Adipose tissue (tissue), 3 donors: ENCODE data around the gene PCGF3. TPM values are rescaled to one million over a fixed set of nuclear protein-coding genes. Genes with fewer than 3 reads are reported as not detected.

Experiments used
- H3K27ac ChIP-seq: one replicate; pipeline ENCODE4 v1.5.1; 2013; ENCODE audit warnings: low read depth, low read length
- WGBS, 3 donors: extraction: QIAGEN DNeasy Blood & Tissue Kit; methylation state at CpG; one replicate each; pipeline ENCODE4 v1.1.7; 2013; 5-methylcytosine and 5-hydroxymethylcytosine counted together
- polyA plus RNA-seq, 3 donors: library from polyadenylated mRNA; stranded (reverse); fragments of 200-250 nt; gene quantifications; one replicate each; pipeline ENCODE4 v1.2.3, GENCODE V29; 2013
- donor health status: healthy with polysubstance abuse.
- donor health status: Bipolar disorder and iron deficiency.
- donor health status: healthy.

Gene PCGF3
- polyA plus RNA-seq, 3 donors: 15.8 to 38.9 (median 26.6) TPM

- H3K27ac ChIP-seq: peak overlapping the region; percentile 82
- 0 to 1% (median 0%) methylated on average over 38 to 57 of the region's 57 CpGs for WGBS, 3 donors
Observed at GRCh38 chr4:781493-782216, 76.0 kb downstream of the PCGF3 start.

DNA sequence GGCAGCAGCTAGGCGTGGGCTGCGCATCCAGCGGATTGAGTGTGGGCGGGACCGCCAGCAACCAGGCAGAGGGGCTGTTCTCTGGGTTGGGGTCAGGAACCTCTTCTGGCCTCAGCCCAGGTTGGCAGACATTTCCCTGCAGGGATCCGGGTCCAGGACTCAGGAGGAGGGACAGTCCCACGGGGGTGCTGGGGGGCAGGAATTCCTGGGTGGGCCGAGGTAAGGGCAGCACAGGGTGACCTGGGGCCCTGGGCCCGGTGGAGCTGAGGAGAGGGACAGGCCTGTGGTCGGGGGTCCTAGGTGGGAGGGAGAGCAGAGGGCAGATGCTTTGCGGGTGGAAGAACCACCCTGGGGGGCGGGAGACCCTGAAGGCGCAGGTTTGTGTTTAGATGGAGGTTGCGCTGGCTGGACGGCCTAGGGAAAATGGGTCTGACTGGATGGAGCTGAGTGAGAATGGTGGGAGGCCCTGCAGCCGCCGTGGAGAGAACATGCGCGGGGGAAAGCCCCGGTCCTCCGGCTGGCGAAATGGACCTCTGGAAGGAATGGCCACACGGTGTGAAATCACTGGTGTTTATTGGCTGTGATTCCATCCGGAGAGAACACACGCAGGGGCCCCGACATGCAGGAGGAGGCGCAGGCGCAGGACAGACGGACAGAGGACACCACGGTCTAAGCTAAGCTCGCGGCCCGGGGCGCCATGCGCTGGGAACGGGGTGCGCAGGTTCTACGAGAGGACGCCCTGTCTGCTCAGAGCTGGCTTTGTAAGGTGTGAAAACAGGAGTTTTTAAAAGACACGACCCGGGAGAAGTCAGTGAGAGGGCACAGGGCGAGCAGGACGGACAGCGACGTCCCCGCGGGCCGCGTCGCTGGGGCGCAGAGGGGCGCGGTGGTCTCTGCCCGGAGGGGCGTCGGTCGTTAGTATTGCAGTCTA lies 79.0 kb downstream of the PCGF3 start:
- 72 to 74% (median 73%) methylated on average over 57 of the region's 57 CpGs for WGBS, 3 donors
- no peak overlapping the region for H3K27ac ChIP-seq

DNA sequence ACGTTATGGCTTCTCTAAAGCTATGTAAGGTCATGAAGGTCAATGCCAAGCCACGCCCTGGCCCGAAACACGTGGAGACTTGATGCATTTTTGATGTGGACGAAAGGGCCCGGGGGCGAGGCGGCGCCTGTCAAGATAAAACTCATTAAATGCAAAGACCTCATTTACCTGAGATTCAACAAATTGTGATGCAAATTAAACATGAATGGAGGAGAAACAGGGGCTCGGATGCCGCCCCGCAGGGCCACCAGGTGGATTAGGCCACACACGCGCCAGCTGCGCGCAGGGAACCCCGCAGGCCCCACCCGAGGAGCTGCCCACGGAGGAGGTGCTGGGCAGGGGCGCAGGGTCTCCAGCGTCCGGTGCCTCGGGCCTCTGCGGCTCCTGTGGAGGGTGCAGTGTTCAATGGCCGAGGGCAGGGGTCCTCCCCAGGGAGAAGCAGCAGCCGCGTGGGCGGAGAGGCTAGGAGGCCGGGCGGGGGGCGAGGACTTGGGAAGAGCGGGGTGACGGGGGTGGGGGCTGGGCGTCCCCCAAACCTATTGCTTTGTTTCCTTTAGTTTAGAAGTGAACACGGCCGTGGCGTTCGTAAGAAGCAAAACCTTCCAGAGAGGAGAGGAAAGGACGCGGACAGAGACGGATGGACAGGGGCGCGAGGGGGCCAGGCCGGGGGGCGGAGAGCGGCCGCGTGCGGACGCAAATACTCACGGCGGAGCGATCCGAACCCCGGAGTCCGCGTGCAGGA lies 79.9 kb downstream of the PCGF3 start:
- no peak overlapping the region for H3K27ac ChIP-seq
- WGBS, 3 donors: 19 to 42% (median 19%) methylated on average over 40 to 56 of the region's 57 CpGs

DNA sequence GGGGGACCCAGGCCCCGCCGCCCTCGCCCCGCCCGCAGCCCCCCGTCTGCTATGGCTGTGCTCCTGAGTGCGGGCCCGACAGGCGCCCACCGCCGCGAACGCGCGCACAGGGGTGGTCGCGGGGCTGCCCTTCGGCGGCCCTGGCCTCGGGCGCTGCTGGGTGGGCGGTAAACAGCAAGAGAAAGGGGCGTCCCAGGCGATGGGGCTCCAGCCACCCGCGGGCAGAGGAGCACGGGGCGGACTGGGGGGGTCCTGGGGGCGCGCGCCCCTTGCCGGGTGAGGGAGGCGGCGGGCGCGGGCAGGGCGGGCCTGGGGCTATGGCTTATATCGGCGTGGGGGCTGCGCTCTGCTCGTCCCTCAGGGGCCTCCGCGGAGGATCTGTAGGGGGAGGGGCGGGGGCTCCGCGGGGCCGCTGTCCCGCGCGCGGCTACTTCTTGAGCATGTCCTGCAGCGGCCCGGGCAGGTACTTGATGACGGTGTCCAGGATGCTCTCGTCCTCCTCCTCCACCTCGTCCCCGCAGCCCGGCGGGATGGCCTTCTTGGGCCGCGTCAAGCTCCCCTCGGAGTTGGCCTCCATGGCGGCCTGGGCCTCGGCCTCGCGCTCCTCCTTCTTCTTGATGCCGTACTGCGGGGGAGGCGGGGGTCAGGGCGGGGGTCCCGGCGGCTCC lies 80.6 kb downstream of the PCGF3 start:
- H3K27ac ChIP-seq: no peak overlapping the region
- WGBS, 3 donors: 2 to 7% (median 5%) methylated on average over 42 to 72 of the region's 72 CpGs

- 27 to 48% (median 41%) methylated on average over 15 to 16 of the region's 16 CpGs for WGBS, 3 donors
- H3K27ac ChIP-seq: no peak overlapping the region
Observed at GRCh38 chr4:786861-787300, 81.2 kb downstream of the PCGF3 start.

DNA sequence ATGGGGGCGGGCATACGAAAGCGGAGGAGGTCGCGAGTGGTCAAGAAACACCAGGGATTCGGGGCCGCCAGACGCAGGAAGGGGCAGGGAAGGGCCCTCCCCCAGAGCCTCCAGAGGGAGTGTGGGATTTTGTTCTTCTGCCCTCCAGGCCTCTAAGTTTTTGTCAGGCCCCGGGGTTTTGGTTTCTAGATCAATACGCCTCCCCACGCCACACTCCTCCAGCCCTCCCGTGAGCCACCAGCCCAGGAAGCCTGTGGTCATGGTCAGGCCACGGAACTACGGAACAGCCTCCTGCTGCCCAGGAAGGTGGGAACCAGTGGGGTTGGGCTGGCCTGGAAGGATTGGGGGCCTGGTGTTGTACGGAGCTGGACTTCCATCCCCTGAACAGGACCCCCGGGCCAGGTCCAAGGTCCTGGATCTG lies 81.9 kb downstream of the PCGF3 start:
- H3K27ac ChIP-seq: no peak overlapping the region
- WGBS, 3 donors: 59 to 81% (median 62%) methylated on average over 16 of the region's 16 CpGs

DNA sequence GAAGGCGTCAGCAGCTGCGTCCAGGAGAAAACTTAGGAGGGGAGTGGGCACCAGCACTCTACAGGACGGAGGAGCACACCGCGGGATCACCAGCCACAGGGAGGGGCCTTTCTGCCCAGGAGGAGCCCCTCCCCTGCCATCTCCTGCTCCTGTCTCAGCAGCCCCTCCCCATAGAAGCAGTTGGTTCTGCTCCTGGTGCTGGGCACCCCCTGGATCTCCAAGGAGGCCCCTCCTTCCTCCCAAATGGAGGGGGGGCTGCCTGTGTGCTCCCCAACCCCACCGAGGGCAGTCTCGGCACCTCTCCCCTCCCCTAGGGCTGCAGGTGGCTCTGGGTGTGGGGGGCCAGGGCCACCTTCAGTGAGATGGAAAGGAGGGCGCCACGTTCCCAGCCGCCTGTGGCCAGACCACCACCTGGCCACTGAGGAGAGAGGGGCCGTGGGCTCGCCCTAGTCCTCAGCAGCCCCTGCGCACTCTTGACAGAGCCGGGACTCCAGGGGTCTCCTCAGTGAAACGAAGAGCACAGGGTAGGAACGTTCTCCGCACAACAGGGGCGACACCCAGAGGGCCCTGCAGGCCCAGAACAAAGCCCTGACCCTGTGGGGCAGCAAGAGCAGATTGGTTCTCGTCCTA lies 82.5 kb downstream of the PCGF3 start:
- WGBS, 3 donors: 85 to 91% (median 89%) methylated on average over 16 to 19 of the region's 19 CpGs
- no peak overlapping the region for H3K27ac ChIP-seq

DNA sequence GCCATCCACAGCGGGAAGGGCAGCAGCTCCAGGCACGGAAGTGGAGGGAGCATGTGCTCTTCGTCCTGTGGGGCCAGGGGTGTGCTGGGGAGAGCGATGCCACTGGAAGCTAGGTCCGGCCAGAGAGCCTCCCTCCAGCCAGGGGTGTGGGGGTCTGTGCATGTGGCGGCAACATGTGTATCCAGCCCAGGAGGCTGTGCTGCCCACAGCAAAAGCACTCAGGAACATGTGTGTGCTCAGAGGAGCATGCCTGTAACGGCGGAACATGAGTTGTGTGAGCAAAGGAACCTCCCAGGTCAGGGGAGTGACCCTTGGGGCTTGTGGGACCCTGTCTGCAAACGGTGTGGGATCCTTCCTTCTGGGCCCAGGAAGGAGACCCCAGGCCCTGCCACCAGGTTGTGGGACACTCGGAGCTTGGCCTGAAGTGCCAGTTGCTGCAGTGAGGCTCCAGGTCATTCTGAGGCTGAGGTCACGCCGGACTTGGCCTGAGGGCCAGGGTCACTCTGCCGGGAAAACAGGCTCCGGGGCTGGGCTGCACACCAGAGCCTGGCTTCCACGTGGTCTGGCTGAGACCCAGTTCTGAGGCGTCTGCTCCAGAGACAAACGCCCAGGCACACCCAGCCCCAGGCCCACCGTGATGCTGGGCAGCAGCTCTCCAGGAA lies 83.1 kb downstream of the PCGF3 start:
- H3K27ac ChIP-seq: no peak overlapping the region
- WGBS, 3 donors: 59 to 68% (median 61%) methylated on average over 18 of the region's 18 CpGs

- no peak overlapping the region for H3K27ac ChIP-seq
- whole genome bisulfite sequencing, 3 donors: 80 to 92% (median 87%) methylated on average over 22 to 27 of the region's 27 CpGs
Observed at GRCh38 chr4:789571-790465, 84.2 kb downstream of the PCGF3 start.

DNA sequence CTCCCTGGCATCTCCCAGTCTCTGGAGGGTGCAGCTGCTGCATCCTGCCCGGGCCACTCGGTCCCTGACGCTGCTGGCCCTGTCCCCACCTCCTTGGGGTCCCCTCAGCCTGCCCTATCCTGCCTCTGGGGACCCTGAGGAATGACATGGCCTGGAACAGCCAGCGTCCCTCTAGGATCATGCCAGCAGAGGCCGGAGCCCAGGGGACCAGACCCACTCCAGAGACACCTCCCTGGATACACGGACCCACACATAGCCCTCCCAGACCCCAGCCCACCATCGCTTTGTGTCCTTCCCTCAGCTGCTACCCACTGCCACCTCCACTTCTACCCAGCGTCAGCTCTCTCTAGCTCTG lies 84.8 kb downstream of the PCGF3 start:
- WGBS, 3 donors: 60 to 81% (median 71%) methylated on average over 8 of the region's 8 CpGs
- no peak overlapping the region for H3K27ac ChIP-seq

DNA sequence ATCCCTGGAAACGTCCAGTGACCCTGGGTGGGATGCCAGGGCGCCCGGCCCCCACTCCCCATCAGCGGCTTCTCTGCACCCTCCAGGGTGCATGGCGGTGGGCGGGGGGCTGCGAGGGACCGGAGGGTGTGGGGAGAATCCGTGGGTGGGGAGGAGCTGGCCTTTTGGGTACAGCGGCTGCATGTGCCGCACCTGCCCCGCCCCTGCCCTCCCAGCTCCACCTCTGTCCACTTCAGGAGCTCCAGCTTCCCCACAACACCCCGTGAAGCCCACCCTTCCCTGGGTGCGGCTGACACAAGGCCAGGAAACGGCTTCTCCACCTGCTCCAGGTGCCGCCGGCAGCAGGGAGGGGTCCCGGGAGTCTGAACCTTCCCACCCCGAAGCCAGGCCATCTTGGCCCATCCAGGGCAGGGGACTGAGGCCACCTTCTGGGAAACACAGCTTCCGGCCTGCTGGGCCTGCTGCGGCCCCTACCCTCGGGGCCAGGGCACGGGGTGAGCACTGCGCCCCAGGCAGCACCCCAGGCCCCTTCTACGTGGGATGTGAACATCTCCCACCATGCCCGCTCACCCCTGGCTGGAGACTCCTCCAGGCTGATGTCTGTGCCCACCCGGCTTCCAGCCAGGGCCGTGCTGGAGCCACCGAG lies 85.7 kb downstream of the PCGF3 start:
- no peak overlapping the region for H3K27ac ChIP-seq
- WGBS, 3 donors: 45 to 59% (median 54%) methylated on average over 28 to 29 of the region's 29 CpGs

DNA sequence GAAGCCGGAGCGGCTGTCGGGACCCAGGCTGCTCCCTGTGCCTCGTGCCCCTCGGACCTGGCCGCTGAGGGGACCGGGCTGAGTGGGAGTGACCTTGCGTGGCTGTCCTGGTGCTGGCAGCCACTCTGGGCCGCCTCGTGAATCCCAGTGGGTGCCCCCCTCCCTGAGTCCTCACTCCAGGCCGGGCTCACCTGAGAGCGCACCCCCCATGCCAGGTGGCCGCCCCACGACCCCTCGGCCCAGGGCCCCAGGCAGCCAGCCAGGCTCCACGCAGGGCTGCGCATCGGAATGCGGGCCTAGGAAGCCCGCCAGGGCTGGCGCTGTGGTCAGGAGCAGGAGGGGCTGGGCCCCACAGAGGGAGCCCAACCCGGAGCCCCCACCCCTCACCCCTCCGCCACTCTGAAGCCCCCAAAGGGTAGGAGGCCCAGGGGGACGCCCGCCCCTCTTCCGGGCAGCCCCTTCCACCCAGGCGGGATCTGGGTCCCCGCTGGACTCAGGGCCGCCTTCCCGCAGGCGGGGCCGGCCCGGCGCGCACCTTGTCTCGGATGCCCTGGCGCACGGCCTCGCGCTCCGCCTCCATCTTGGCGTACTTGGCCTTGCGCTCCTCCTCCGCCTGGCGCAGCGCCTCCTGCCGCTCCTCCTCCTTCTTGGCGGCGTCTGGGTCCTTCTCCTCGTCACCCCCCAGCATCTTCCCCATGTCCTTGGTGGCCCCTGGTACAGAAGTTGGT lies 86.4 kb downstream of the PCGF3 start:
- H3K27ac ChIP-seq: no peak overlapping the region
- WGBS, 3 donors: 10 to 14% (median 11%) methylated on average over 44 to 50 of the region's 50 CpGs

- no peak overlapping the region for H3K27ac ChIP-seq
- WGBS, 3 donors: 41 to 43% (median 43%) methylated on average over 17 of the region's 17 CpGs
Observed at GRCh38 chr4:792626-793092, 87.0 kb downstream of the PCGF3 start.

DNA sequence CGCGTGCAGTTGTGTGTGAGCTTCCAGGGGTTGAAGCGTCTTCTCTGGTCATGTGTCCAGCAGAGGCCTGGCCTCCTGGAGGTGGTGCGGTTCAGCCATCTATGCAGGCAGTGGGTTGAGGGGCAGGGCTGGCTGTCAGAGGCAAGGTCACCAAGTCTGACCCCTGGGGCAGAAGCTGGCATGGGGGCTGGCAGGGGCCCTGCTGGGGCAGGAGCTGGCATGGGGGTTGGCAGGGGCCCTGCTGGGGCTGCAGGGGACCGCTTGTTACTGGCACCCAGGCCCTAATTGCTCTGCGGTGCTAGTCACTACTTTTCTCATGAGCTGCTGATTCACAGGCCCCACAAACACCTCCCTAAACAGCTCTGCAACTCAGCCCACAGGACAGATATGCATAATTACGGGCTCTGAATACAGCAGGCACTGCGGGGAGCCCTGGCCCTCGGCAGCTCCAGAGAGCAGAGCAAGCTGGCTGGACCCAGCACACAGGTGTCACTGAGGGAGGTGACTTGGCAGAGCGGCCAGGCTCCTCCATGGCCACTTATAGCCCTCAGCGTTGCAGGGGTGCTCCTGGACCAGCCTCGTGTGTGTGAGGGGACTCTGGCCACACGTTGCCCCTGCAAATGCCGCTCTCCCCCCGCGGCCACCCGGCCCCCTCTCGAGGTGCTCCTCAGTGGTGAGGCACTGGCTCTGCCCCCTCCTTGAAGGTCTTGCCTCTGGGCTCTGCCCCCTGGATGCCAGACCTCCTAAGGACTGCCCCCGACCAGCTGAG lies 87.6 kb downstream of the PCGF3 start:
- 57 to 61% (median 57%) methylated on average over 18 to 19 of the region's 19 CpGs for WGBS, 3 donors
- no peak overlapping the region for H3K27ac ChIP-seq
